ENCODE measurements around the gene ESPL1. TPM values are rescaled to one million over a fixed set of nuclear protein-coding genes. Genes with fewer than 3 reads are reported as not detected.
A peak's percentile ranks its signal among the peaks of the same experiment; 100 is the strongest.

The ESPL1 gene
- total RNA-seq, 1 donor from 2014 or later: 2.2 TPM

GRCh38 chr12:53308276-53308675 is 40.2 kb downstream of the ESPL1 start:
- no peaks in the 10 kb centered on the region for H3K27me3 ChIP-seq (ENCODE audit: control insufficient read depth, insufficient read depth, low read length)
- DNase-seq (ENCODE audit: low read depth): no peak
- no peak overlapping the region for H3K4me3 ChIP-seq (ENCODE audit: low read depth, low read length)
- no peak for TF ChIP-seq CTCF (IDR thresholded peaks at IDR 0.05; ENCODE audit: insufficient read depth, low read length, poor library complexity, severe bottlenecking)
- H3K36me3 ChIP-seq (ENCODE audit: control insufficient read depth, insufficient read depth, low read length): peaks cover 3% of the 10 kb centered on the region

GRCh38 chr12:53313996-53314395 is 45.9 kb downstream of the ESPL1 start:
- no peak overlapping the region for H3K4me3 ChIP-seq (ENCODE audit: low read depth, low read length)
- TF ChIP-seq CTCF (IDR thresholded peaks at IDR 0.05; ENCODE audit: insufficient read depth, low read length, poor library complexity, severe bottlenecking): no peak
- peaks cover 6% of the 10 kb centered on the region for H3K36me3 ChIP-seq (ENCODE audit: control insufficient read depth, insufficient read depth, low read length)
- no peaks in the 10 kb centered on the region for H3K27me3 ChIP-seq (ENCODE audit: control insufficient read depth, insufficient read depth, low read length)
- DNase-seq (ENCODE audit: low read depth): no peak

GRCh38 chr12:53320352-53321195 is 52.5 kb downstream of the ESPL1 start:
- no peak for TF ChIP-seq CTCF (IDR thresholded peaks at IDR 0.05; ENCODE audit: insufficient read depth, low read length, poor library complexity, severe bottlenecking)
- Histone ChIP-seq H3K27me3 (ENCODE audit: control insufficient read depth, insufficient read depth, low read length) (peaks cover under 1% of the 10 kb centered on the region), H3K4me3 (ENCODE audit: low read depth, low read length) (peak overlapping the region; percentile 79), H3K36me3 (ENCODE audit: control insufficient read depth, insufficient read depth, low read length) (no peaks in the 10 kb centered on the region)
- no peak for DNase-seq (ENCODE audit: low read depth)

GRCh38 chr12:53324113-53324778 is 56.1 kb downstream of the ESPL1 start:
- Histone ChIP-seq H3K36me3 (ENCODE audit: control insufficient read depth, insufficient read depth, low read length) (no peaks in the 10 kb centered on the region), H3K27me3 (ENCODE audit: control insufficient read depth, insufficient read depth, low read length) (peaks cover 16% of the 10 kb centered on the region), H3K4me3 (ENCODE audit: low read depth, low read length) (peak overlapping the region; percentile 53)
- TF ChIP-seq CTCF (IDR thresholded peaks at IDR 0.05; ENCODE audit: insufficient read depth, low read length, poor library complexity, severe bottlenecking): no peak
- no peak for DNase-seq (ENCODE audit: low read depth)

GRCh38 chr12:53324779-53325510 is 56.8 kb downstream of the ESPL1 start:
- H3K27me3 ChIP-seq (ENCODE audit: control insufficient read depth, insufficient read depth, low read length): peaks cover 16% of the 10 kb centered on the region
- no peaks in the 10 kb centered on the region for H3K36me3 ChIP-seq (ENCODE audit: control insufficient read depth, insufficient read depth, low read length)
- H3K4me3 ChIP-seq (ENCODE audit: low read depth, low read length): peak overlapping the region; percentile 53
- DNase-seq (ENCODE audit: low read depth): peak; percentile 54
- peak; percentile 85 for TF ChIP-seq CTCF (IDR thresholded peaks at IDR 0.05; ENCODE audit: insufficient read depth, low read length, poor library complexity, severe bottlenecking)

Data from kidney epithelial cell (primary cell).